Measurements from ENCODE around the gene NOB1. TPM values are rescaled to one million over a fixed set of nuclear protein-coding genes. Genes with fewer than 3 reads are reported as not detected.

NOB1 gene
- total RNA-seq, 1 experiment from 2014 or later: 142 TPM

DNA sequence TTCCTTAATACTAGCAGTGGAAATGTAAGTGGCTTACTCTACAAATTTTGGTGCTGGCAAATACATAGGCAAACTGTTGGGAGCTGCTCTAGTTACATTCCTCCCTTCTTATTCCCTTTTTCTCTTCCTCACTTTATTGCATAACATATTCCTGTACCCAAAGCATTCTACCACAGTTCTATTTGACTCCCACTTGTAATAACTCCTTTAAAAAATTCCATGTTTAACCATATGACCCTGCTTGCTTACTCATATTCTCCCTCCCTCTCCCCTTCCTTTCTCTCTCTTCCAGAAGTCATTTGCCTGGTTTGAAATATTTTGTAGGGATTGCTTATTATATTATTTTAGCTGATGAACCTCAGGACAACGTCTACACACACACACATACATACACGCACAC, 51.1 kb downstream of the NOB1 start:
- DNase-seq (ENCODE audit: low read depth): no peak
- in situ Hi-C loops (cut with HindIII; ENCODE audit: low pct_unique_long_range_greater_than_20kb, low sequenced_read_pairs): no loop called here

DNA sequence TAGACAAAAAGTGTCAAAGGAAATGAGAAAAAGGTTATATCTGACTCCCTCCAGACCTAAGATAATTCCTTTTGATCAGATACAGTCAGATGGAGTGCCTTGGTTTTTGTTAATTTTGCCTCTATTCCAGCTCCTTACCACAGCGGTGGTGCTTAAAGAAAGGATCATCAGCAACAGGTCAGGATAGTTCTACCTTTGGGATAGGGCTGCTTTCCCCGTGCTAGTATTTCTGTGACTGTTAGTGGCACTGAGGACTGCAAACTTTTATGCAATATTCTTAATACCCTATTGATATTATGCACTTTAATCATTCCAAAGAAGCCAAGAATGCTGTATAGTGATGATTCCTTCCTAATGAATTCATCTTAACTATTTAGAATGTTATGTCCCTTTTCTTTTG, 52.9 kb downstream of the NOB1 start:
- in situ Hi-C loops (cut with HindIII; ENCODE audit: low pct_unique_long_range_greater_than_20kb, low sequenced_read_pairs): no loop called here
- DNase-seq (ENCODE audit: low read depth): no peak

DNA sequence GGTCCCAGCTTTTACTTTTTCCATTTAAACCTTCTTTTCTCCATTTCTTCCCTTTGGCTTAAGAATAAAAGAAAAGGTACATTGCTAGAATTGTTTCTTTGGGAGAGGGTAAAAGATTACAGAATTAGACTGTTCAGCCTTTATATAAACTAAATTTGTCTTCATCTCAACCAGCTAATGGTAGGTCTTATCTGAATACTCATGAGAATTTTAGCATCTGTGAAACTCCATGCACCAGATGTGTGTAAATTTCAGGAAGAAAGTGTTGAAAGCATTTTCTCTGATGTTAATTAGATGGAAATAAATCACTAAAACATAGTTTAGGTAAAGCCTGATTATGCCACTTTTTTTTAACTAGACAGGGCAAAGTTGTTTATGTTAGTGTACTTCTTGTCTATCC, 53.3 kb downstream of the NOB1 start:
- in situ Hi-C loops (cut with HindIII; ENCODE audit: low pct_unique_long_range_greater_than_20kb, low sequenced_read_pairs): no loop called here
- DNase-seq (ENCODE audit: low read depth): no peak

DNA sequence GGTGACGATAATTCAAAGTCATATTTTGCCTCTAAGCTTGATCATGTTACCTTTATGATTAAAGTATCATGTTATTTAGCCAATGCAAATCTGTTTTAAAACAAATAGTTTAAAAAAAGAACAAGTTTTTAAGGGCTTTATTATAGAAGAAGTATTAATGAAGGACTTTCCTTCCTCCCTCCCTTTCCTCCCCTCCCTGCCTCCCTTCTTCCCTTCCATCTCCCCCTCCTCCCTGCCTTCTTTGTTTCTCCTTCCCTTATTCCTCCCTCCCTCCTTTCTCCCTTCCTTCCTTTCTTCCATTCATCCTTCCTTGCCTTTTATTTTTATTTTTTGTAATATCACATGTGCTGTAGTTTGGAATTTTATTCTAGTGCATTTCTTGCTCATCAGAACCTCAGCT, 54.8 kb downstream of the NOB1 start:
- in situ Hi-C loops (cut with HindIII; ENCODE audit: low pct_unique_long_range_greater_than_20kb, low sequenced_read_pairs): no loop called here
- DNase-seq (ENCODE audit: low read depth): no peak

DNA sequence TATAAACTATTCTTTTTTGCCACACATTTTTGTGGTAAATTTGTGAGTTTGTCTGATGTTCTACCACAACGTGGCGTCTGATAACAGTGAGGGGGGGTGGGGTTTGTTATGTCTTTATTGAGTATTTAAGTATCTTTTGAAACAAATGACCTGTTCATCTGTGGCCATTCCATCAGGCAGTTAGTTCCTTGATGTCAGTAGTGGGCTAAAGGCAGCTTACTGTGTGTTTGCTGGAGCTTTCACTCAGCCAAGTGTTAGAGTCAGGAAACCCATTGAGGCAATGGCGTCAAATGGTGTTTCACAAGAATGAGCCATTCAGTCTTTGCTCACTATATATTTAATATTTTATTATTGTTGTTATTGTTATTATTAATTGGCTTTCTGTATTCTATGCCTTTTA, 56.3 kb downstream of the NOB1 start:
- no peak for DNase-seq (ENCODE audit: low read depth)
- in situ Hi-C loops (cut with HindIII; ENCODE audit: low pct_unique_long_range_greater_than_20kb, low sequenced_read_pairs): no loop called here

DNA sequence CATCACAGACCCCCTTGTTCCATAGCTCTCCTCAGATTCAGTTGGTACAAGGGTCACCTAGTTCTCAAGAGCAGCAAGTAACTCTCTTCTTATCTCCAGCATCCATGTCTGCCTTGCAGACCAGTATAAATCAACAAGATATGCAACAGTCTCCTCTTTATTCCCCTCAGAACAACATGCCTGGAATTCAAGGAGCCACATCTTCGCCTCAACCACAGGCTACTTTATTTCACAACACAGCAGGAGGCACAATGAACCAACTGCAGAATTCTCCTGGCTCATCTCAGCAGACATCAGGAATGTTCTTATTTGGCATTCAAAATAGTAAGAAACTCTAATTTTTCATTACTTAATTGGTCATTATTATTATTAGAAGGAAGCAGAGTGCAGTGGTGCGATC, 60.8 kb downstream of the NOB1 start:
- in situ Hi-C loops (cut with HindIII; ENCODE audit: low pct_unique_long_range_greater_than_20kb, low sequenced_read_pairs): no loop called here
- DNase-seq (ENCODE audit: low read depth): no peak

DNA sequence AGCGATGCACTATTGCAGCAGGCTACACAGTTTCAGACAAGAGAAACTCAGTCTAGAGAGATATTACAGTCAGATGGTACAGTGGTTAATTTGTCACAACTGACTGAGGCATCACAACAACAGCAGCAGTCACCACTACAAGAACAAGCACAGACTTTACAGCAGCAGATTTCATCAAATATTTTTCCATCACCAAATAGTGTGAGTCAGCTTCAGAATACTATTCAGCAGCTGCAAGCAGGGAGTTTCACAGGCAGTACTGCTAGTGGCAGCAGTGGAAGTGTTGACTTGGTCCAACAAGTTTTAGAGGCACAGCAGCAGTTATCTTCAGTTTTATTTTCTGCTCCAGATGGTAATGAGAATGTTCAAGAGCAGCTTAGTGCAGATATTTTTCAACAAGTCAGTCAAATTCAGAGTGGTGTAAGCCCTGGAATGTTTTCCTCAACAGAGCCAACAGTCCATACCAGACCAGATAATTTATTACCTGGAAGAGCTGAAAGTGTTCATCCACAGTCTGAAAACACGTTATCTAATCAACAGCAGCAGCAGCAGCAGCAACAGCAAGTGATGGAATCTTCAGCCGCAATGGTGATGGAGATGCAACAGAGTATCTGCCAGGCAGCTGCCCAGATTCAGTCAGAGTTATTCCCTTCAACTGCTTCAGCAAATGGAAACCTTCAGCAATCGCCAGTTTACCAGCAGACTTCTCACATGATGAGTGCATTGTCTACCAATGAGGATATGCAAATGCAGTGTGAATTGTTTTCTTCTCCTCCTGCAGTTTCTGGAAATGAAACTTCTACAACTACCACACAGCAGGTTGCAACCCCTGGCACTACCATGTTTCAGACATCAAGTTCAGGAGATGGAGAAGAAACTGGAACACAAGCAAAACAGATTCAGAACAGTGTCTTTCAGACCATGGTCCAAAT, 62.5 kb downstream of the NOB1 start:
- in situ Hi-C loops (cut with HindIII; ENCODE audit: low pct_unique_long_range_greater_than_20kb, low sequenced_read_pairs): no loop called here
- DNase-seq (ENCODE audit: low read depth): no peak

Other genes with a start within 250 kb of the NOB1 start
- gene NFAT5, start 189.0 kb downstream of the NOB1 start, total RNA-seq (2014; rRNA removed; shearing (Covaris generic); ENCODE audit: low replicate concordance): 6.1 and 19.9 TPM in 2 replicates
- 3,594 and 3,651 TPM in 2 replicates for gene NQO1, start 28.4 kb downstream of the NOB1 start, total RNA-seq (2014; rRNA removed; shearing (Covaris generic); ENCODE audit: low replicate concordance)
- gene WWP2, start 7.4 kb upstream of the NOB1 start, total RNA-seq (2014; rRNA removed; shearing (Covaris generic); ENCODE audit: low replicate concordance): 16.8 and 17.5 TPM in 2 replicates
- gene CLEC18A, start 196.4 kb upstream of the NOB1 start, total RNA-seq (2014; rRNA removed; shearing (Covaris generic); ENCODE audit: low replicate concordance): not detected in 2 replicates